Gastrocnemius medialis (tissue), 4 donors: Measurements from ENCODE around the gene VCAM1. TPM values are rescaled to one million over a fixed set of nuclear protein-coding genes. Genes with fewer than 3 reads are reported as not detected.

Experiments
- ATAC-seq, 2 donors: fragments of 150-250 bp; one replicate each; pipeline ENCODE4 v1.9.1; 2016
- DNase-seq, 2 donors: peaks; one replicate each; pipeline ENCODE4 v3.0.0-alpha.2; 2019
- H3K27ac ChIP-seq, 4 donors: fragments of 200-600 bp; sonication (generic); 1 replicate in 1 of 4; 2 replicates in 3 of 4; pipeline ENCODE4 v1.5.1; 2016 to 2018; ENCODE audit warnings: mild to moderate bottlenecking in 2 of 4, moderate library complexity in 1 of 4
- H3K27me3 ChIP-seq, 3 donors: fragments of 200-600 bp; sonication (generic) in 2 of 3; 1 replicate in 1 of 3; 2 replicates in 2 of 3; pipeline versions ENCODE4 v1.5.1 to v1.6.0; 2016 to 2019; ENCODE audit warnings: mild to moderate bottlenecking in 1 of 3, moderate library complexity in 1 of 3
- H3K36me3 ChIP-seq, 2 donors: fragments of 200-600 bp; sonication (generic) in 1 of 2; one replicate each; pipeline ENCODE4 v1.5.1; 2017 to 2018
- H3K4me1 ChIP-seq, 2 donors: fragments of 200-600 bp; sonication (generic) in 1 of 2; one replicate each; pipeline ENCODE4 v1.5.1; 2016 to 2017; ENCODE audit warnings: mild to moderate bottlenecking in 2 of 2
- H3K4me3 ChIP-seq, 4 donors: fragments of 200-600 bp; sonication (generic) in 3 of 4; 1 replicate in 1 of 4; 2 replicates in 3 of 4; pipeline ENCODE4 v1.5.1; 2016 to 2019; ENCODE audit warnings: mild to moderate bottlenecking in 2 of 4
- H3K9me3 ChIP-seq, 3 donors: fragments of 200-600 bp; sonication (generic) in 2 of 3; 1 replicate in 1 of 3; 2 replicates in 2 of 3; pipeline ENCODE4 v1.5.1; 2016 to 2019
- POLR2A ChIP-seq, 2 donors: fragments of 450-650 bp; IDR thresholded peaks; one replicate each; pipeline ENCODE4 v1.6.1; 2017; ENCODE audit warnings: antibody characterized with exemption in 2 of 2, mild to moderate bottlenecking in 2 of 2, moderate library complexity in 2 of 2
- in situ Hi-C, 4 donors: fragments of 200-750 bp; cut with MboI; loops; one replicate each; pipeline versions ENCODE4 v1.15.0 to v1.8.0; 2017; ENCODE audit warnings: low sequenced_read_pairs in 4 of 4
- intact Hi-C: fragments of 100-400 bp; cut with DNase I; formaldehyde crosslinking; loops from one replicate; pipeline ENCODE4 v1.15.1; 2023; ENCODE audit warnings: low total_unique reads
- total RNA-seq, 4 donors: library from RNA; depleted of rRNA; stranded (reverse); fragments of >200 nt; gene quantifications; one replicate each; pipeline versions ENCODE4 v1.1.0 to v1.2.3, GENCODE V29; 2016
- TF ChIP-seq, protein P1 (sequence below), 5 experiments: fragments of 450-650 bp in 3 of 5; fragments of 200-600 bp in 2 of 5; sonication (generic) in 2 of 5; IDR thresholded peaks in 4 of 5; conservative IDR thresholded peaks in 1 of 5; 1 replicate in 4 of 5; 2 replicates in 1 of 5; pipeline ENCODE4 v1.5.1; 2016 to 2019; ENCODE audit warnings: antibody characterized with exemption in 5 of 5, mild to moderate bottlenecking in 3 of 5, moderate library complexity in 3 of 5

Gene VCAM1
- total RNA-seq, 4 donors from 2014 or later, result 0.72 to 2.4 (median 1.4) TPM

- DNase-seq (no peak), ATAC-seq (no peak)
- in situ Hi-C loops, result no loop called here
- Histone ChIP-seq H3K27ac (no peak overlapping the region), H3K4me3 (no peak overlapping the region), H3K27me3 (no peaks in the 10 kb centered on the region), H3K9me3 (no peaks in the 10 kb centered on the region), H3K4me1 (no peaks in the 10 kb centered on the region), H3K36me3 (no peaks in the 10 kb centered on the region)
- TF ChIP-seq, protein P1, sequence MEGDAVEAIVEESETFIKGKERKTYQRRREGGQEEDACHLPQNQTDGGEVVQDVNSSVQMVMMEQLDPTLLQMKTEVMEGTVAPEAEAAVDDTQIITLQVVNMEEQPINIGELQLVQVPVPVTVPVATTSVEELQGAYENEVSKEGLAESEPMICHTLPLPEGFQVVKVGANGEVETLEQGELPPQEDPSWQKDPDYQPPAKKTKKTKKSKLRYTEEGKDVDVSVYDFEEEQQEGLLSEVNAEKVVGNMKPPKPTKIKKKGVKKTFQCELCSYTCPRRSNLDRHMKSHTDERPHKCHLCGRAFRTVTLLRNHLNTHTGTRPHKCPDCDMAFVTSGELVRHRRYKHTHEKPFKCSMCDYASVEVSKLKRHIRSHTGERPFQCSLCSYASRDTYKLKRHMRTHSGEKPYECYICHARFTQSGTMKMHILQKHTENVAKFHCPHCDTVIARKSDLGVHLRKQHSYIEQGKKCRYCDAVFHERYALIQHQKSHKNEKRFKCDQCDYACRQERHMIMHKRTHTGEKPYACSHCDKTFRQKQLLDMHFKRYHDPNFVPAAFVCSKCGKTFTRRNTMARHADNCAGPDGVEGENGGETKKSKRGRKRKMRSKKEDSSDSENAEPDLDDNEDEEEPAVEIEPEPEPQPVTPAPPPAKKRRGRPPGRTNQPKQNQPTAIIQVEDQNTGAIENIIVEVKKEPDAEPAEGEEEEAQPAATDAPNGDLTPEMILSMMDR (IDR thresholded peaks at IDR 0.05 in 4 of 5, conservative IDR thresholded peaks at IDR 0.05 in 1 of 5), result no peak
- TF ChIP-seq POLR2A (IDR thresholded peaks at IDR 0.05), result no peak
- intact Hi-C loops, result no loop called here
Observed at GRCh38 chr1:100782473-100783039, 63.0 kb downstream of the VCAM1 start.

GRCh38 chr1:100785470-100786052 lies 66.0 kb downstream of the VCAM1 start:
- H3K27ac ChIP-seq, result no peak overlapping the region
- TF ChIP-seq POLR2A (IDR thresholded peaks at IDR 0.05), result no peak
- TF ChIP-seq, protein P1 (IDR thresholded peaks at IDR 0.05 in 4 of 5, conservative IDR thresholded peaks at IDR 0.05 in 1 of 5), result no peak
- H3K36me3 ChIP-seq, result no peaks in the 10 kb centered on the region
- ATAC-seq (no peak), DNase-seq (no peak)
- H3K27me3 ChIP-seq, result no peaks in the 10 kb centered on the region
- in situ Hi-C loops, result no loop called here
- no peak overlapping the region for H3K4me3 ChIP-seq
- intact Hi-C loops, result no loop called here
- no peaks in the 10 kb centered on the region for H3K4me1 ChIP-seq
- no peaks in the 10 kb centered on the region for H3K9me3 ChIP-seq

GRCh38 chr1:100786870-100787269 lies 67.3 kb downstream of the VCAM1 start:
- intact Hi-C loops, result no loop called here
- ATAC-seq (no peak), DNase-seq (no peak)
- Histone ChIP-seq H3K27ac (no peak overlapping the region), H3K9me3 (no peaks in the 10 kb centered on the region), H3K4me1 (no peaks in the 10 kb centered on the region), H3K4me3 (no peak overlapping the region), H3K36me3 (no peaks in the 10 kb centered on the region), H3K27me3 (no peaks in the 10 kb centered on the region)
- in situ Hi-C loops, result no loop called here
- TF ChIP-seq POLR2A (IDR thresholded peaks at IDR 0.05), result no peak
- TF ChIP-seq, protein P1 (IDR thresholded peaks at IDR 0.05 in 4 of 5, conservative IDR thresholded peaks at IDR 0.05 in 1 of 5), result no peak

Other genes with a start within 250 kb of the VCAM1 start
- gene GPR88, start 181.6 kb upstream of the VCAM1 start, total RNA-seq, result under 1 TPM in 2 of 4 donors, not detected in 2; 0.31 to 0.70 TPM
- gene EXTL2, start 175.1 kb downstream of the VCAM1 start, total RNA-seq, result 1 to 10 TPM; 1.7 to 4.9 (median 3.4) TPM
- gene SLC30A7, start 176.3 kb downstream of the VCAM1 start, total RNA-seq, result 1 to 10 TPM; 1.5 to 6.2 (median 3.5) TPM